ENCODE data around the gene HNRNPL. TPM values are rescaled to one million over a fixed set of nuclear protein-coding genes. Genes with fewer than 3 reads are reported as not detected.
"Not testable (repeated sequence)": the region's sequence is repeated elsewhere in the genome, so short reads cannot be mapped to it uniquely, and the experiment has no call there.

HNRNPL gene
- total and polyA plus RNA-seq, 2 donors = 184 to 193 TPM

DNA sequence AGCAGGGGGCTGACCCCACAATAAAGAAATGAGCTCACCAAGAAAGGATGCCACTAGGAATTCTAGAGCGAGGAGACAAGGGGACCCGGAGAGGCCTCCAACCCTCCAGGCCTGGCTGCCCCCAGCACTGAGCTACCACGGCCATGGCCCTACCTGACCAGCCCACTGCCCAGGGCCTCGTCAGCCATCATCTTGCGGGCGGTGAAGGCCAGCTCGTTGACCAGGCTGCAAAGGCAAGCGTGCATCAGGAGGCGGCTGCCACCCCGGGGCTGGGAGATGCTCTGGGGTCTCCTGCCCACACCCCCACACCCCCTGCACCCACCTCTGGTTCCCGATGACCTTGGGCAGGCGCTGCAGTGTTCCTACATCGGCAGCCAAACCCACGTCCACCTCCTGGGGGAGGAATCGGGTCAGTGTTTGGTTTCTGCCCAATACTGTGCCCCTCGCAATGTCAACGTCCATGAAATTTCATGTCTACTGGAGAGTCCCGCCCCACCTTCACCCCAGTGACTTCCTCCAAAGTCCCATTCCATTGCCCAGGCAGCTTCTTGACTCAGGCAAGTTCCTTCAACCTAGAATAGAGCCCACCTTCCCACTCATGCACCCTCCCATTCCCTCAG is 33.5 kb downstream of the HNRNPL start:
- 95% methylated on average over 18 of the region's 18 CpGs for WGBS

DNA sequence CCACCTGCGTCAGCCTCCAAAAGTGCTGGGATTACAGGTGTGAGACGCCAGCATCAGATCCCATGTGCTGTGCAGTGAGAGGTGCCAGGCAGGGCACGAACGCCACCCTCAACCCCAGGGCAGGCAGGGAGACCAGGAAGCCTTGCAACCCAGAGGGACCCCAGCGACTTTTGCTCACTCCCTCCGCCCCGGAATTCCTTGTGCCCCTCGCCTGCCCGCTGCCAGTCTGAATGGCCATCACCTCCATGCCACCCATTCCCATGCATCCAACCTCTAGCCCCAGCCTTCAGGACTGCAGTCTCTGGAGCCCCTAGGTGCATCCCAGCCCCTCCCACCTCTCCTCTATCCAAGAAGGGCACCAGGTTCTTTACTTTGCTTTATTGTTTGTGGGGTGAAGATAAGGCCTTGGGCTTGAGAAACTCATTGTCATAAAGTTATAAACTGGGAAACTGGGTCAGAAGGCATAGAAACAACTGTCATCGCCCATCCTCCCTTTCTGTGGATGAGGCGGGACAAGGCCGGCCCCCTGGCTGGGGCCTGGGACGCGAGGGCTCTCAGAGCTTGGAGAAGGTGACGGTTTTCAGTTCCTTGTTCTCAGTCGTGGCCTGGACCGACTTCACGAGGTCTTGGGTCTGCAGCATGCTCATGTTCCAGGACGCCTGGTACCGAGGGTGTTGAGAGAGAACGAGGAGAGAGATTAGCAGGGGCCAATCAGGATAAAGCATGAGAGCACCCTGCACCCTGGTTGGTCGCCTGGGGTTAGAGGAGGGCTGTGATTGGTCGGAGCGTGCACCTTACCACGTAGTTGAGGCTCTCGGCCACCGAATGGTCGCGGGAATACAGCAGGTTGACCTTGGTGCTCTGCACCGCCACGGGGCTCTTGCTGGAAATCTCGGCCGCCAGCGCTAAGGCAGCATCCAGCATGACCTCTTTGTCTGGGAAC is 34.5 kb downstream of the HNRNPL start:
- DNase-seq (ENCODE audit: extremely low spot score) = no peak
- Histone ChIP-seq H3K27ac (ENCODE audit: low read depth) (no peak overlapping the region), H3K4me1 (ENCODE audit: insufficient read depth) (no peaks in the 10 kb centered on the region), H3K36me3 (ENCODE audit: insufficient read depth) (peaks cover 10% of the 10 kb centered on the region), H3K4me3 (ENCODE audit: low read depth, low read length) (no peak overlapping the region)
- 91% methylated on average over 34 of the region's 34 CpGs for WGBS

More for the DNA sequence above, 33.5 kb downstream of the HNRNPL start:
- H3K36me3 ChIP-seq (ENCODE audit: insufficient read depth) = peaks cover 10% of the 10 kb centered on the region
- no peaks in the 10 kb centered on the region for H3K4me1 ChIP-seq (ENCODE audit: insufficient read depth)
- H3K4me3 ChIP-seq (ENCODE audit: low read depth, low read length) = no peak overlapping the region
- DNase-seq (ENCODE audit: extremely low spot score) = no peak
- no peak overlapping the region for H3K27ac ChIP-seq (ENCODE audit: low read depth)

DNA sequence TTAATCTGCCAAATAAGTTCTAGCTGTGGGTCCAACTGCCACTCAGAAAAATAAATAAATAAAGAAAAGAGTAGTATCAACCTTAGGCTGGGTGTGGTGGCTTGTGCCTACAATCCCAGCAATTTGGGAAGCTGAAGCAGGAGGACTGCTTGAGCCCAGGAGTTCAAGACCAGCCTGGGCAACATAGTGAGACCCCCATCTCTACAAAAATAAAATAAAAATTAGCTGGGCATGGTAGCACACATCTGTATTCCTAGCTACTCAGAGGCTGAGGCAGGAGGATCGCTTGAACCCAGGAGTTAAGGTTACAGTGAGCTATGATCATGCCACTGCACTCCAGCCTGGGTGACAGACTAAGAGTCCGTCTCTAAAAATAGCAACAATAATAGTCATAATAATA is 35.9 kb downstream of the HNRNPL start:
- H3K36me3 ChIP-seq (ENCODE audit: insufficient read depth); H3K4me1 ChIP-seq (ENCODE audit: insufficient read depth); H3K4me3 ChIP-seq (ENCODE audit: low read depth, low read length); H3K27ac ChIP-seq (ENCODE audit: low read depth); DNase-seq (ENCODE audit: extremely low spot score): not testable (repeated sequence)
- 82% methylated on average over 2 of the region's 2 CpGs for WGBS

DNA sequence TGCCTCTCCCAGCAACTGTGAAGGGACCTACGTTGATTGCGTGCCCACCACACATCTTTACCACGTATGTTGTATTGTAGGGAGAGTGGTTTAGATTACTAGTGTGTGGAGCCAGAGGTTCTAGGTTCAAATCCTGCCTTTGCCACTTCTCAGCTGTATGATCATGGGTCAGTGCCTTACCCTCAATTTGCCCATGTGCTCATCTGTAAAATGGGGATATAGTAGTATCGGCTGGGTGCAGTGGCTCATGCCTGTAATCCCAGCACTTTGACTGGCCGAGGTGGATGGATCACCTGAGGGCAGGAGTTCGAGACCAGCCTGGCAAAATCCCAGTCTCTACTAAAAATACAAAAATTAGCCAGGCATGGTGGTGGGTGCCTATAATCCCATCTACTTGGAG is 36.5 kb downstream of the HNRNPL start:
- Histone ChIP-seq H3K4me3 (ENCODE audit: low read depth, low read length) (no peak overlapping the region), H3K4me1 (ENCODE audit: insufficient read depth) (no peaks in the 10 kb centered on the region), H3K36me3 (ENCODE audit: insufficient read depth) (peaks cover 10% of the 10 kb centered on the region), H3K27ac (ENCODE audit: low read depth) (no peak overlapping the region)
- no peak for DNase-seq (ENCODE audit: extremely low spot score)
- WGBS = 90% methylated on average over 6 of the region's 6 CpGs

DNA sequence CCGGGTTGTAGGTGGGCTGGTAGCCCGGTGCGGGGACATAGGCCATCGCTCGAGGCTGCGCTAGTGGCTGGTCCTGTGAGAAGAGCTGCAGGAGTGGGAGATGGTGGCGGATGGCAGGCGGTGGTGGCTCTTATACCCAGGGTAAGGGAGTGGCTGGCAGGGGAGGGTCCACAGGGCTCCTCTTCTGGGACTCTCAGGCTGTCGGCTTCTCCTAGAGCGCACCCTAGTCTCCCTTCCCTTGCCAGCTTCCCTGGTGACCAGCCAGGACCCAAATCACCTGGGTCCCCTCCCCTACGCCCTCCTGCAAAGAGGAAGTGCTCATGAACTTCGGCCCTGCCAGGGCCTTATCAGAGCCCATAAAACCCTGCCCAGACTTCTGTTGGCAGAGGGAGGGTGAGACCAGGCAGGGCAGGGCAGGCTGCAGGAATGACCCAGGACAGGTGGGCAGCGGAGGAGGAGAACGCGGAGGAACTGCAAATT is 36.9 kb downstream of the HNRNPL start, which contains the start of gene LGALS4:
Gene LGALS4, minus strand, starts transcription at position 105 of the 480 bp plus-strand sequence. Its CDS starts 59 bp downstream, at position 46.
- no peak for DNase-seq (ENCODE audit: extremely low spot score)
- 80% methylated on average over 15 of the region's 15 CpGs for WGBS
- no peak within 1 kb of the TSS for H3K27ac ChIP-seq (ENCODE audit: low read depth)
- H3K36me3 ChIP-seq (ENCODE audit: insufficient read depth) = peaks cover 10% of the 10 kb centered on the region
- no peaks in the 10 kb centered on the region for H3K4me1 ChIP-seq (ENCODE audit: insufficient read depth)
- no peak within 1 kb of the TSS for H3K4me3 ChIP-seq (ENCODE audit: low read depth, low read length)

DNA sequence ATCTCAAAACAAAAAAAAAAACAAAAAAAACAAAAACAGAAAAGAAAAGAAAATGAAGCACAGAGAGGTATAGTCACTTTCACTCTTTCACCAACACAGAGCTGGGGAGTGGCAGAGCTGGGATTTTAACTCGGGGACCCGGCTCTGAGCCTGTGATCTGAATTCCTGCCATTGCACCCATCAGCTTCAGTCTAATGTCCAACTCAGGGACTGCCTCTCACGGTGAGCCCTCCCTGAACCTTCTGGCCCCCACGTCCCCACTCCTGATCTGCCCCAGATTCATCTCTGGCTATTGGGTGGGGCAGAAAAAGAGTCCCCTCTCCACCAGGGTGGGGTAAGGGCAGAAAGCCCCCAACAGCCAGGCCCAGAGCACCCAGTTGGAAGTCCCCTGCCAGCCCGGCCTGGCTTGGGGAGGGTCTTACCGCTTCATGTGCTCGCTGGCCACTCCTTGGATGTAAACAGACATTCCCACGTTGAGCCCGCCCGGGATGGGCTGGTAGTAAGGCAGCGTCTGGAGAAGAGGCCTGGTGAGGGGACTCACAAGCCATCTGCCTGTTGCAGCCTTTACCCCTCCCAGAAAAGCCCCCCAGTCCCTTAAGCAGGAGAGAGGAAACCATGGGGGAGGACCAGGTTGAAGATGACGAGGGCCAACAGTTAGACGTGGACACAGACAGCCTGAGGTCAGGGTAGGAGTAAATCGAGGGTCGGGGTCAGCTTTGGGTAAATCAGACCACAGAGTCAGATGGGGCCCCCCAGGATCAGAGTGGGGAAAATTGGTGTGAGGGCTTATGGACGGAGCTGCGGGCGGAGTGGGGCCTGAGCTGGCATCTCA is 37.6 kb downstream of the HNRNPL start:
- 63% methylated on average over 18 of the region's 18 CpGs for WGBS
- H3K4me1 ChIP-seq (ENCODE audit: insufficient read depth) = no peaks in the 10 kb centered on the region
- no peak overlapping the region for H3K4me3 ChIP-seq (ENCODE audit: low read depth, low read length)
- H3K36me3 ChIP-seq (ENCODE audit: insufficient read depth) = peaks cover 7% of the 10 kb centered on the region
- no peak for DNase-seq (ENCODE audit: extremely low spot score)
- H3K27ac ChIP-seq (ENCODE audit: low read depth) = no peak overlapping the region

DNA sequence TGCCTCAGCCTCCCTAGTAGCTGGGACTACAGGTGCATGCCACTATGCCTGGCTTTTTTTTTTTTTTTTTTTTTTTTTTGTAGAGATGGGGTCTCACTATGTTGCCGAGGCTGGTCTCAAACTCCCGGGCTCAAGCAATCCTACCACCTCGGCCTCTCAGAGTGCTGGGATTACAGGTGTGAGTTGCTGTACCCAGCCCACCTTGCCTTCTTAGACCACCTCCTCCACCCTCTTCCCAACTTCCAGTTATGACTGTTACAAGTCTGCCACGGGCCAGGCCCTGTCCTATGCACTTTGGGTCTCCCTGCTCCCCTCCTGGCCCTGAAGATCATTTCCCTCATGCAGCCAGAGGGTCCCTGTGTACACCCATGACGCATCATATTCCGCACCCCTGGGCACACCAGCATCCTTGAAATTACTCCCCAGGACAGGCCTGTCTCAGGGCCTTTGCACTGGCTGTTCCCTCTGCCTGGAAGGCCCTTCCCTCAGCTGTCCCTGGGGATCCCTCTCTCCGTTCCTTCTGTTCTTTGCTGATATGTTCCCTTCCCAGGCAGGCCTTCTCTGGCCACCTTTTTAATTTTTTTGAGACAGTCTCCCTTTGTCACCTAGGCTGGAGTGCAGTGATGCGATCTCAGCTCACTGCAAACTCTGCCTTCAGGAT is 40.1 kb downstream of the HNRNPL start:
- Histone ChIP-seq H3K27ac (ENCODE audit: low read depth) (no peak overlapping the region), H3K36me3 (ENCODE audit: insufficient read depth) (no peaks in the 10 kb centered on the region), H3K4me1 (ENCODE audit: insufficient read depth) (no peaks in the 10 kb centered on the region), H3K4me3 (ENCODE audit: low read depth, low read length) (no peak overlapping the region)
- WGBS = 94% methylated on average over 8 of the region's 8 CpGs
- no peak for DNase-seq (ENCODE audit: extremely low spot score)

DNA sequence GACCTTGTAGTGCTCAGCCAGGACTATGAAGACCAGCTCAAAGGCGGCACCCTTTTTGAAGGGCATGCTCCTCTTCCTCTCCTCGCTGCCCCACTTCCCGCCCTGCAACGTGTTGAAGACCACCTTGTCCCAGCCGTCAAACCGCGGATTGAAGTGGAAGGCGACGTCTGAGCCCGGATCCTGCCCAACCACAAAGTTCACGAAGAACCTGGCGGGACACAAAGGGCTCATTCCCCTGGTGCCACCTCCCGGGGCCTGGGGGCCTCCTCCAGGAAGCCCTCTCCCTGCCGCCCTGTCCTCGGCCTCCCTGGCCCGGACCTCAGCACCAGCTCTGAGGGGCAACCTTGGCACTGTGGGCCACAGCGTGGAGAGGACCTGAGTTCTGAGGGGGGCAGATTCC is 41.0 kb downstream of the HNRNPL start:
- Histone ChIP-seq H3K27ac (ENCODE audit: low read depth) (no peak overlapping the region), H3K4me1 (ENCODE audit: insufficient read depth) (no peaks in the 10 kb centered on the region), H3K4me3 (ENCODE audit: low read depth, low read length) (no peak overlapping the region), H3K36me3 (ENCODE audit: insufficient read depth) (no peaks in the 10 kb centered on the region)
- DNase-seq (ENCODE audit: extremely low spot score) = no peak
- WGBS = 95% methylated on average over 17 of the region's 17 CpGs

DNA sequence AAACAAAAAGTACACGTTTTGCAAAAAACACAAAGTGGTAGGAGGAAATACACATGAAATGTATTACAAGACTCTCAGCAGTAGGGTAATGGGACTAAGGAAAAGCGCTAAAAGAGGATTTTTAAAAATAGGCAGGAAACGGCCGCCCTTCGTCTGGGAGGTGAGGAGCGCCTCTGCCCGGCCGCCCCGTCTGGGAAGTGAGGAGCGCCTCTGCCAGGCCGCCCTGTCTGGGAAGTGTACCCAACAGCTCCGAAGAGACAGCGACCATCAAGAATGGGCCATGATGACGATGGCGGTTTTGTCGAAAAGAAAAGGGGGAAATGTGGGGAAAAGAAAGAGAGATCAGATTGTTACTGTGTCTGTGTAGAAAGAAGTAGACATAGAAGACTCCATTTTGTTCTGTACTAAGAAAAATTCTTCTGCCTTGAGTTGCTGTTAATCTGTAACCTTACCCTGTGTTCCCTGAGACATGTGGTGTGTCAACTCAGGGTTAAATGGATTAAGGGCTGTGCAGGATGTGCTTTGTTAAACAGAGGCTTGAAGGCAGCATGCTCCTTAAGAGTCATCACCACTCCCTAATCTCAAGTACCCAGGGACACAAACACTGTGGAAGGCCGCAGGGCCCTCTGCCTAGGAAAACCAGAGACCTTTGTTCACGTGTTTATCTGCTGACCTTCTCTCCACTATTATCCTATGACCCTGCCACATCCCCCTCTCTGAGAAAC is 42.2 kb downstream of the HNRNPL start:
- not testable (repeated sequence) for H3K36me3 ChIP-seq (ENCODE audit: insufficient read depth); H3K27ac ChIP-seq (ENCODE audit: low read depth); H3K4me1 ChIP-seq (ENCODE audit: insufficient read depth); H3K4me3 ChIP-seq (ENCODE audit: low read depth, low read length); DNase-seq (ENCODE audit: extremely low spot score)
- WGBS = 75% methylated on average over 13 of the region's 18 CpGs

DNA sequence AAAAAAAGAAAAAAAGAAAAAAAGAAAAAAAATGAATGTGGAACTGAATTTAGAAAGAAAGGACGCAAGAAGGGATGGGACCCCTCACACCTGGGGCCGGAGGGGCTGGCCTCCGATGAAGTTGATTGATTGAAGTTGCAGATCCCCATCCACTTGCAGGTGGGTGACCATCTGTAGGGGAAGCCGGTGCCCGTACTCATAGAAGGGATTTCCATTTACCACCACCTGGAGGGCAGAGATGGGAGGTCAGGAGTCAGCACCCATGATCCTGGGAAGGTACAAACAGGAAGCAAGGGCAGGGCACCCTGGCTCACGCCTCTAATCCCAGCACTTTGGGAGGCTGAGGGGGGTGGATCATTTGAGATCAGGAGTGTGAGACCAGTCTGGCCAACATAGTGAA is 43.4 kb downstream of the HNRNPL start:
- Histone ChIP-seq H3K36me3 (ENCODE audit: insufficient read depth) (no peaks in the 10 kb centered on the region), H3K27ac (ENCODE audit: low read depth) (no peak overlapping the region), H3K4me1 (ENCODE audit: insufficient read depth) (no peaks in the 10 kb centered on the region), H3K4me3 (ENCODE audit: low read depth, low read length) (no peak overlapping the region)
- 93% methylated on average over 6 of the region's 6 CpGs for WGBS
- no peak for DNase-seq (ENCODE audit: extremely low spot score)

DNA sequence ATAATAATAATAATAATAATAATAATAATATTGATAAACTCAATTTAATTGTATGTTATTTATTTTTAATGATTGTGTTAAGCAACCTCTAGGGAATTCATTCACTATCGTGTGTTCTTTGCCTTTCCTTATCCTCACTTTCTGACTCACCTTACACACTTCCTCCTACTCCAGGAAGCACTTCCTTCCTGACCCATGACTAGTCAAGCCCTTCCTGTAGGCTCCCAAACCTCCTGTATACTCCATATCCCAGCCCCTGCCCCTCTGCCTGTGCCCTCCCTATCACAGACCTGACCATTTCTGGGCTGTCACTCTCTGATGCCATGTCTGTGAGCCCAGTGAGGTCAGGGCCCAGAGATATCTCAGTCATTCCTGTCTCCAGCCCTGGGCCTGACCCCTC is 44.6 kb downstream of the HNRNPL start:
- Histone ChIP-seq H3K36me3 (ENCODE audit: insufficient read depth) (no peaks in the 10 kb centered on the region), H3K27ac (ENCODE audit: low read depth) (no peak overlapping the region), H3K4me3 (ENCODE audit: low read depth, low read length) (no peak overlapping the region), H3K4me1 (ENCODE audit: insufficient read depth) (no peaks in the 10 kb centered on the region)
- 75% methylated on average over 1 of the region's 1 CpG for WGBS
- DNase-seq (ENCODE audit: extremely low spot score) = no peak

DNA sequence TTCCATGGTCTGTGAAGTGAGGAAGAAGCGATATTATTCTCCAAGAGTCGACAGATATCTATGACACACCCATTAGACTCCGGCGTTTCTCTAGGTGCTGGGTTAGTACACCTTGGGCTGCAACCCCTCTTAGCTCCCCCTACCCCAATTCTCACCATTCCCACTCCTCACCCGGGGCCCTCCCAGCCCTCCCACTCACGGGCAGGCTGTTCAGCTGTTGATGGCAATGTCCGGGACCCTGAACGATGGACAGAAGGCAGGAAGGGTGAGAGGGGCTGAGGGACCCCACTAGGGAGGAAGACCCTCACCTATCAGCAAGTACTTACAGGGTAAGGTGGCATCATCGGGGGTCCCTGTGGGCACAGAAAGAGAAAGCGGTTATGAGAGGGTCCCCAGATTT is 46.2 kb downstream of the HNRNPL start:
- no peaks in the 10 kb centered on the region for H3K36me3 ChIP-seq (ENCODE audit: insufficient read depth)
- H3K27ac ChIP-seq (ENCODE audit: low read depth) = no peak overlapping the region
- DNase-seq (ENCODE audit: extremely low spot score) = no peak
- 90% methylated on average over 10 of the region's 10 CpGs for WGBS
- no peaks in the 10 kb centered on the region for H3K4me1 ChIP-seq (ENCODE audit: insufficient read depth)
- no peak overlapping the region for H3K4me3 ChIP-seq (ENCODE audit: low read depth, low read length)

Measured in urinary bladder (tissue), 4 donors.